ENCODE results near the gene TRIM28. TPM values are rescaled to one million over a fixed set of nuclear protein-coding genes. Genes with fewer than 3 reads are reported as not detected.
"Not testable (repeated sequence)": the region's sequence is repeated elsewhere in the genome, so short reads cannot be mapped to it uniquely, and the experiment has no call there.

The TRIM28 gene
- total RNA-seq, 2 donors from 2014 or later = 809 to 859 TPM

GRCh38 chr19:58536852-58537798 lies 6.7 kb upstream of the TRIM28 start:
- peaks cover 3% of the 10 kb centered on the region for H3K4me1 Mint-ChIP-seq
- no peak overlapping the region for H3K27ac ChIP-seq (ENCODE audit: low read depth, low read length)
- H3K4me1 ChIP-seq (ENCODE audit: control insufficient read depth, insufficient read depth, low read length) = no peaks in the 10 kb centered on the region
- no peaks in the 10 kb centered on the region for H3K9me3 ChIP-seq (ENCODE audit: control insufficient read depth, low read length)
- no peak for TF ChIP-seq CTCF (conservative IDR thresholded peaks at IDR 0.05)
- H3K4me3 ChIP-seq (ENCODE audit: low read length) = no peak overlapping the region
- no peaks in the 10 kb centered on the region for H3K36me3 Mint-ChIP-seq (ENCODE audit: low read depth)
- H3K27ac Mint-ChIP-seq = peak overlapping the region; percentile 97
- H3K27me3 ChIP-seq (ENCODE audit: control insufficient read depth, insufficient read depth, low read length, poor library complexity, severe bottlenecking) = peaks cover 32% of the 10 kb centered on the region
- H3K9ac ChIP-seq (ENCODE audit: extremely low read depth, low read length, poor library complexity, severe bottlenecking) = no peak overlapping the region
- WGBS, 2 experiments (ENCODE audit: insufficient coverage in 1 of 2, insufficient read length in 1 of 2) = 91 to 95% methylated on average over 7 to 8 of the region's 8 CpGs
- peaks cover 24% of the 10 kb centered on the region for H3K27me3 Mint-ChIP-seq (ENCODE audit: insufficient read depth)
- no peak for DNase-seq
- H3K36me3 ChIP-seq (ENCODE audit: control insufficient read depth, insufficient read depth, low read length) = no peaks in the 10 kb centered on the region
- H3K9me3 Mint-ChIP-seq = no peaks in the 10 kb centered on the region
- H3K4me3 Mint-ChIP-seq = no peak overlapping the region

- Histone ChIP-seq H3K9ac (ENCODE audit: extremely low read depth, low read length, poor library complexity, severe bottlenecking) (peak overlapping the region; percentile 52), H3K27ac (ENCODE audit: low read depth, low read length) (peak overlapping the region; percentile 89), H3K9me3 (ENCODE audit: control insufficient read depth, low read length) (no peaks in the 10 kb centered on the region), H3K4me3 (ENCODE audit: low read length) (peak overlapping the region; percentile 61), H3K36me3 (ENCODE audit: control insufficient read depth, insufficient read depth, low read length) (no peaks in the 10 kb centered on the region), H3K27me3 (ENCODE audit: control insufficient read depth, insufficient read depth, low read length, poor library complexity, severe bottlenecking) (peaks cover 37% of the 10 kb centered on the region), H3K4me1 (ENCODE audit: control insufficient read depth, insufficient read depth, low read length) (no peaks in the 10 kb centered on the region)
- peaks cover 3% of the 10 kb centered on the region for H3K4me1 Mint-ChIP-seq
- peaks cover 36% of the 10 kb centered on the region for H3K27me3 Mint-ChIP-seq (ENCODE audit: insufficient read depth)
- no peaks in the 10 kb centered on the region for H3K9me3 Mint-ChIP-seq
- WGBS, 2 experiments (ENCODE audit: insufficient coverage in 1 of 2, insufficient read length in 1 of 2) = 3 to 7% methylated on average over 9 to 55 of the region's 55 CpGs
- peak overlapping the region; percentile 97 for H3K27ac Mint-ChIP-seq
- TF ChIP-seq CTCF (conservative IDR thresholded peaks at IDR 0.05) = no peak
- DNase-seq = peak; percentile 96
- peak overlapping the region; percentile 56 for H3K4me3 Mint-ChIP-seq
- no peaks in the 10 kb centered on the region for H3K36me3 Mint-ChIP-seq (ENCODE audit: low read depth)
Observed at GRCh38 chr19:58538257-58539168, 5.4 kb upstream of the TRIM28 start.

GRCh38 chr19:58539169-58539559 lies 4.7 kb upstream of the TRIM28 start:
- H3K4me3 ChIP-seq (ENCODE audit: low read length); H3K9me3 Mint-ChIP-seq; H3K27ac Mint-ChIP-seq; H3K4me1 ChIP-seq (ENCODE audit: control insufficient read depth, insufficient read depth, low read length); DNase-seq; H3K9ac ChIP-seq (ENCODE audit: extremely low read depth, low read length, poor library complexity, severe bottlenecking); H3K9me3 ChIP-seq (ENCODE audit: control insufficient read depth, low read length); H3K27ac ChIP-seq (ENCODE audit: low read depth, low read length); H3K36me3 ChIP-seq (ENCODE audit: control insufficient read depth, insufficient read depth, low read length); H3K36me3 Mint-ChIP-seq (ENCODE audit: low read depth); H3K4me1 Mint-ChIP-seq: not testable (repeated sequence)
- H3K27me3 ChIP-seq (ENCODE audit: control insufficient read depth, insufficient read depth, low read length, poor library complexity, severe bottlenecking) = peaks cover 37% of the 10 kb centered on the region
- H3K27me3 Mint-ChIP-seq (ENCODE audit: insufficient read depth) = peaks cover 39% of the 10 kb centered on the region
- peak overlapping the region; percentile 56 for H3K4me3 Mint-ChIP-seq

GRCh38 chr19:58542641-58543372 lies 1.1 kb upstream of the TRIM28 start:
- WGBS, 2 experiments (ENCODE audit: insufficient coverage in 1 of 2, insufficient read length in 1 of 2) = 91 to 96% methylated on average over 10 to 18 of the region's 18 CpGs
- not testable (repeated sequence) for H3K4me3 ChIP-seq (ENCODE audit: low read length)

More at GRCh38 chr19:58542641-58543372, 1.1 kb upstream of the TRIM28 start:
- H3K9me3 ChIP-seq (ENCODE audit: control insufficient read depth, low read length); H3K9ac ChIP-seq (ENCODE audit: extremely low read depth, low read length, poor library complexity, severe bottlenecking); DNase-seq; H3K9me3 Mint-ChIP-seq; H3K4me1 ChIP-seq (ENCODE audit: control insufficient read depth, insufficient read depth, low read length); H3K27ac Mint-ChIP-seq; H3K27ac ChIP-seq (ENCODE audit: low read depth, low read length): not testable (repeated sequence)
- H3K27me3 Mint-ChIP-seq (ENCODE audit: insufficient read depth) = peaks cover 38% of the 10 kb centered on the region
- H3K4me1 Mint-ChIP-seq = peaks cover 16% of the 10 kb centered on the region
- peaks cover 27% of the 10 kb centered on the region for H3K36me3 Mint-ChIP-seq (ENCODE audit: low read depth)
- Histone ChIP-seq H3K36me3 (ENCODE audit: control insufficient read depth, insufficient read depth, low read length) (peaks cover 26% of the 10 kb centered on the region), H3K27me3 (ENCODE audit: control insufficient read depth, insufficient read depth, low read length, poor library complexity, severe bottlenecking) (peaks cover 37% of the 10 kb centered on the region)
- H3K4me3 Mint-ChIP-seq = peak overlapping the region; percentile 98
